GM19328 (cell line): ENCODE measurements around the gene STK24.
"Not testable (repeated sequence)": the region's sequence is repeated elsewhere in the genome, so short reads cannot be mapped to it uniquely, and the experiment has no call there.

Experiments
- ATAC-seq: cut with Tn5 transposase; IDR thresholded peaks from one replicate; pipeline ENCODE4 v1.9.1; 2021; ENCODE audit warnings: mild to moderate bottlenecking, moderate library complexity; ENCODE audit not compliant: unreplicated experiment

Gene STK24

DNA sequence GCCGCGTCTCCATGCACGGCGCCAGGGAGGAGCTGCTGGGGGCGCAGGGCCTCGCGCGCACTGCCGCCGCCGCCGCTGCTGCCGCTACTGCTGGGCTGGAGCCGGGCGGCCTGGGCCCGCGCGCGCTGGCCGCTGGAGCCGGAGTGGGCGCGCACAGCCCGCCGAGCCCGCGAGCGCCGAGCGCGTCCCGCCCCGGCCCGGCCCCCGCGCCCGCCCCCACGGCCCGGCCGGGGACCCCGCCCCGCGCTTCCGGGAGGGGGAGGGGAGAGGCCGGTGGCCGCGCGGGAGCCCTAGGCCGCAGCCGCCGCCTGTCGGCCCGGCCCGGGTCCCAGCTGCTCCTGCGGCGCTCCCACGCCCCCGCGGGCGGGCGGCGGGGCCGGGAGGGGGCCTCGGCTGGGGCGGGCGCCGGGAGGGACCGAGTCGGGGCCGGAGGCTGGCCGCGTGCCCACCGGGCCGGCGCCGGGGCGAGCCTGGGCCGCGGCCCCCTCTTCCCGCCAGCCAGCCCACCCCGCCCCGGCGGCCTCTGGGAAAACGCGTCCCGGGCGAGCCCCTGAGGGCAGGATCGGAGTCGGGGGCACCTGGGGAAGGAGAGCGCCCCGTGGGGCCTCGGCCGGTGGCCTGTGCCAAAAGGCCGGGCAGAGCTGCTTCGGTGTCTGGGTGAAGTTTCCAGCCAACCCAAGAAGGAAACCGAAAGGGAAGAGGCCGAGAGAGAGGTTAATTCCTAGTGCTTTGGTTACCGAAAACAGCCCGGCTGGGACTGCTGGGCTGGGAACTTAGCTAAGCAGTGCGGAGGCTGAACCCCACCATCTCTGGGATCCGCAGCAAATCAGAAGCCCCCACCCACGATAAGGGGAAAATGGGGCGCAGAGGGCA is at the start of gene STK24:
TSS of gene STK24 (minus strand) at position 145 of the 873 bp plus-strand sequence. CDS start 321 bp downstream, outside the sequence.
- ATAC-seq = peak; percentile 70

DNA sequence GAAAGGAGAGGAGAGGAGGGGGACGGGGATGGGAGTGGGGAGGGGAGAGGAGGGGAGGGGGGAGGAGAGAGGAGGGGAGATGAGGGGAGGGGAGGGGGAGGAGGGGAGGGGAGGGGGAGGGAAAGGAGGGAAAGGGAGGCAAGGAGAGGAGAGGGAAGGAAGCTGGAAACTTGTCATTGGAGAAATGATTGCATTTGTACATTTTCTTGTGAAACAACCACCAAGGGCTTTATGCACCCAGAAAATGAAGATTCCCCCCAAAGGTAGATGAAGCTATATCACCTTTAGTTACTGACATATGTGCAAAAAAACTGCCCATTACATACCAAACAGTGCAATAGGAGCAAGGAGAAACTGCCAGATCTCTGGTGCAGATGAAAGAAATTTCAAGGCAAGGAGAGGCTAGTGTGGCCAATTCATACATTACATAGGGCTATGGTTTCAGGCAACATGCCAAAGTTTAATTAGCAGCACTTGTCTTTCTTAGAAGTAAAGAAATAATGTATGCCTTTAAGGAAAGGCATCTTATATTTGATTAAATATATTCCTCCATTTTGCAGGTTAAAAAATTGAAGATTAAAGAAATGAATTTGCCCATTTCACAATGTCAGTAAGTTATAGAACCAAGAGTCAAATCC is 49.5 kb upstream of the STK24 start:
- ATAC-seq = no peak

DNA sequence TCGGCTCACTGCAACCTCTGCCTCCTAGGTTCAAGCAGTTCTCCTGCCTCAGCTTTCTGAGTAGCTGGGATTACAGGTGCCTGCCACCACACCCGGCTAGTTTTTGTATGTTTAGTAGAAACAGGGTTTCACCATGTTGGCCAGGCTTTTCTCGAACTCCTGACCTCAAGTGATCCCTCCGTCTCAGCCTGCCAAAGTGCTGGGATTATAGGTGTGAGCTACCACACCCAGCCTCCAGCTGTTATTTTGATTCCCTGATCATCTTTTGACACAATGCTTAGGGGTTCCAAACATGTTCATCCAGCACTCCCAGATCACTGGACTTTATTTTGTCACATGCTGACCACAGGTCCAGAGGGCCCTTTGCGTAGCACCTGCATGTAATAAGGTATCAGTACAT is 47.7 kb upstream of the STK24 start:
- not testable (repeated sequence) for ATAC-seq

DNA sequence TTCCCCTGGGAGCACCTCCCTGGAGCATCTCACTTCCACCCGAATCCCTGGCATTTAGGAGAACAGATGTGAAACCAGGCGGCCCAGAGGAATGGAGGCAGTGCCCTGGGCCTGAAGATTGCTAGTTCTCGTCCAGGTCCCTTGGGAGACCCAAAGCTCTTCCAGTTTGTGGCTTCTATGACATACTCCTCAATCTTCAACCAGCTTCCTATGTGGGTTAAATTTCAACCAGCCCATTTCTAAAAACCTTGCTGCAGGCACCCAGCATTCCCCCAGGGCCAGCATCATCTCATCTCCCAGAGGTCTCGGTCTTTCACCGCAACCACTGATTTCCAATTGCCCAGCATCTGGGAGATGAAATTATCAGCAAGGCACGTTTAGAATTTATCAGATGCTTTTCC is 46.0 kb upstream of the STK24 start:
- no peak for ATAC-seq

DNA sequence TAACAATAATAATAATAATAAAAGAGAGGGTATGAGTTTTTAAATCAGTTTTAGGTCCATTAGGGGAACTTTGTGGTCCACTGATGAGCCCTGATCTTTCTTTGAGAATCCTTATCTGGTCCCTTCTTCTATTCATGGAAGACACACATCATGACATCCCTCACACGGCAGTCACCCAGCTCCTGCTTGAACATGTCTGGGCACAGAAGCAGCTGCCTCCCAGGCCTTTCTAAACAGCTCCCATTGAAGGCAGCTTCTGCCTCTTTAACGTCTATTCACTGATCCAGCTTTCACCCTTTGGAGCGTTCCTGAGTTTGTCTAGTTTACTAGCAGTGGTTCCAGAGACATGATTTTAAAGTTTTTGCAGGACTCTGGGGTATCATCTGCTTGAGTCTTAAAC is 42.6 kb upstream of the STK24 start:
- no peak for ATAC-seq

DNA sequence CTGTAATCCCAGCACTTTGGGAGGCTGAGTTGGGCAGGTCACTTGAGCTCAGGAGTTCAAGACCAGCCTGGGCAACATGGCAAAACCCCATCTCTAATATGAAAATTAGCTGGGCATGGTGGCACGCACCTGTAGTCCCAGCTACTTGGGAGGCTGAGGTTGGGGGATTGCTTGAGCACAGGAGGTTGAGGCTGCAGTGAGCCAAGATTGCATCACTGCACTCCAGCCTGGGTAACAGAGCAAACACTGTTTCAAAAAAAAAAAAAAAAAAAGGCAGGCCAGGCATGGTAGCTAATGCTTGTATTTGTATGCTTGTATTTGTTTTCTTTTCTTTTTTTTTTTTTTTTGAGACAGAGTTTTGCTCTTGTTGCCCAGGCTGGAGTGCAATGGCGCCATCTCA is 38.7 kb upstream of the STK24 start:
- ATAC-seq = not testable (repeated sequence)

DNA sequence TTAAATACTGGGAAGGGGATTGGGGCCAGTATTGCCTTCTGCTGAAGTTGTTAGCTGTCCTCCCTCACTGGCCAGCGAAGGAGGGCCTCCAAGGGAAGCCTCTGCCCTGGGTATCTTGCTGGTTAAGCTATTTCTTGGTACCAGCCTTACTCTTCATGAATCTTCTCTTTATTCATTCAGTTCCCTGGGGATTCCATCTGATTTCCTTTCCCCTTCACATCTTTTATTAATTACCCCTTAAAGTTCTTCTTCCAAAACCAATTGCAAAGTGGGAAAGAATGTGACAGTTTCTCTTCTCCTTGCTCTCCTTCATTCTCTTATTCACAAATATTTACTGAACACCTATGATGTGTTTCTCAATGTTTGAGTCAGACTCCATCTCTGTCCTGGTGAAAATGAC is 36.7 kb upstream of the STK24 start:
- no peak for ATAC-seq

DNA sequence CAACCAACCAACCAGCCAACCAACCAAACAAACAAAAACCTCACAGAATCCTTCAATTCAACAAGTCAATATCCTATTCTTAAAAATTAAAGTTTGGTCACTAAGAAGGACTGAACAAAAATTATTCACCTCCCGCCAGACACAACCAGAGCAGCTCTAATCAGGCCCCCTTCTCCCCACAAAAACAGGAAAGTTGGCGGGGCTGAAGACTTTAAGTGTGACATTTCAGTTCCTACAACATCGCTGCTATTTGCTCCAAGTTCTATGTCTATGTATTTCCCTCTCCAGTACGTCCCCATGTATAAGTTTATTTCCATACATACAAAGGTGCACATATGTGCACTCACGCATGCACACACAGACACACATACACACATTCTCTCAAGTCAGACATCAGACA is 32.8 kb upstream of the STK24 start:
- no peak for ATAC-seq

DNA sequence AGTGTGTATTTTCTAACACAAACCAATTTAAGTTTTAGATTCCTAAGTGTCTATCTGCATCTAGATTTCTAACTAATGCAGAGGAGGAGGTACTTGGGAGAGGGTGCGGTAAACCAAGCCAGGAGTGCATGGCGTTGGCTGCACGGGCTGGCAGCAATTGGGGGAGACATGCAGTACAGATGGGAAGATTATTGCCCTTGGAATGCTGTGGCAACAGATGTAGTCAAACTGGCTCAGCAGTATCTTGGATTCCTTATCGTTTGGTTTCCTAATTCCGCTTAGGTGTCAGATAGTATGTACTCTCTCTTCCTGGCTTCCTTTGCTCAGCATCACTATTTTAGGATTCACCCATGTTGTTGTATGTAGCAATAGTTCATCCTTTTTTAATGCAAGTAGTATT is 29.4 kb upstream of the STK24 start:
- ATAC-seq = no peak

DNA sequence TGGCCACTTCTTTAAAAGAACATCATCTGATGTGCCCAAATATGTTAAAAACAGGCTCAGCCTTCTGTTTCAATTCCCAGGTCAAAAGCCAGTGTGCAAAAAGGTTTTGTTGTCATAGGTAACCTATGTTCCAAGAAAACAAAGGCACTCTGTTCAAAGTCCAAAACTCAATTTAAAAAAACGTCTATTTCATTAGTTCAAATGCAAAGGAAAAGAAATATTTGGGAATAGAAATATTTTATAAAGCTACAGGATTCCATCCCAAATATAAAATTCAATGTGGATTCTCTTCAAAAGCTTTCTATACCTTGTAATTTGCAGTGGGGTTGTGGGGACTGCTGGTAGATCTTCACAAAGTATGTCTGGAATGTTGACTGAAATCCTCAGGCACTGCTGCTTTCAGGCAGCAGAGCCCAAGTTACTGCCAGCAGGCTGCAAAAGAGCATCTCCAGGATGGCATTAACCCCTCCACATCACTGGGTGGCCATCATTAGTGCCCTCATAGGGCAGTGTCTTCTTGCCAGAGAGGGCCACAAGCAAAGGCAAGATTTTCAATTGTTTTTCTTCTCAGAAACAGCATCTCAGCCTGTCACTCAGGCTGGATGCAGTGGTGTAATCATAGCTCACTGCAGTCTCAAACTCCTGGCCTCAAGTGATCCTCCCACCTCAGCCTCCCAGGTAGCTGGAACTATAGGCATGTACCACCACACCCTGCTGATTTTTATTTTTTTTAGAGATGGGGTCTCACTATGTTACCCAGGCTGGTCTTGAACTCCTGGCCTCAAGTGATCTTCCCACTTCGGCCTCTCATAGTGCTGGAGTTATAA is 22.8 kb upstream of the STK24 start:
- ATAC-seq = no peak

DNA sequence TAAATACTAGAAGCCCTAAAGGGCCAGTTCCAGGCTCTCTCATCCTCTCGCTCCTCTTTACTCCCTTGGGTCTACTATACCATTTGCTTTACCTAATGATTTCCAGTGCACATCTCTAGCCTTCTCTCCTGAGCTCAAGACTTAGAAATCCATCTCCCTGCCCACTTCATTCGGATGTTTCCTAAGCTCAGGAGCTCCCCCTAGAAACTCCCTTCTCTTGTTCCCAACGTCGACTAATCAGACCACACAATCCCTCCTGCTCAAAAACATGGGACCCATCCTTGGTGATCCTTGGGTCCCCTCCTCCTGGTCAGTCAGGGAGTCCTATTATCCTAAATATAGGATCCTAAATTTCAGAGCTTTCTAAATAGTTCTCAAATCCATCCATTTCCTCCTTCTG is 21.1 kb upstream of the STK24 start:
- ATAC-seq = no peak

DNA sequence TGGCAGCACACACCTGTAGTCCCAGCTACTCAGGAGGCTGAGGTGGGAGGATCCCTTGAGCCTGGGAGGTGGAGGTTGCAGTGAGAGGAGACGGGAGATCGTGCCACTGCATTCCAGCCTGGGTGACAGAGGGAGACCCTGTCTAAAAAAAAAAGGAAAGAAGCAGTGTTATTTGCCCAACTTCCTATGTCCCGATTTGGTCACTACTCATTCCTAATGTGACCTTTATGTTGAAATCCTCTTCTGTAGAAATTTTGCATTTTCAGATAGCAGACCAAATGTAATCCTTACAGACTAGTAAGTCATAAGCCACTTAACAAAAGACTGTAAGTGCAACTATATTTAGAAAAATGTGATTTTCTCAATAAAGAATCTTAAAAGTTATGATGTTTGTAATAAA is 18.2 kb upstream of the STK24 start:
- ATAC-seq = no peak

DNA sequence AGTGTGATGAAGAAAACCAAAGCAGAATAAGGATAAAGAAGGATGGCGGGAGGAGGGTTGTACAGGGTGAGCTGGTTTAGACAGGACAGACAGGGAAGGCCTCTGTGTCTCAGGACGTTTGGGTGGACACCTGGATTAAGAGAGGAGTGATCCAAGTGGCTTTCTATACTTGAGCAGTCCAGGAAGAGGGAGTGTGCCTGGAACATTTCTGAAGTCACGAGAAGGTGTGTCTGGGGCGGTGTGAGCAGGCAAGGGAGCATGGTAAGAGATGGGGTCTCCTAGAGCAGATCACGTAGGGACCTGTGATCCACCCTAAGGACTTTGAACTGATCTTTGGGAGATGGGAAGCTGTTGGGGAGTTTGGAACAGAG is 15.4 kb upstream of the STK24 start:
- ATAC-seq = no peak

DNA sequence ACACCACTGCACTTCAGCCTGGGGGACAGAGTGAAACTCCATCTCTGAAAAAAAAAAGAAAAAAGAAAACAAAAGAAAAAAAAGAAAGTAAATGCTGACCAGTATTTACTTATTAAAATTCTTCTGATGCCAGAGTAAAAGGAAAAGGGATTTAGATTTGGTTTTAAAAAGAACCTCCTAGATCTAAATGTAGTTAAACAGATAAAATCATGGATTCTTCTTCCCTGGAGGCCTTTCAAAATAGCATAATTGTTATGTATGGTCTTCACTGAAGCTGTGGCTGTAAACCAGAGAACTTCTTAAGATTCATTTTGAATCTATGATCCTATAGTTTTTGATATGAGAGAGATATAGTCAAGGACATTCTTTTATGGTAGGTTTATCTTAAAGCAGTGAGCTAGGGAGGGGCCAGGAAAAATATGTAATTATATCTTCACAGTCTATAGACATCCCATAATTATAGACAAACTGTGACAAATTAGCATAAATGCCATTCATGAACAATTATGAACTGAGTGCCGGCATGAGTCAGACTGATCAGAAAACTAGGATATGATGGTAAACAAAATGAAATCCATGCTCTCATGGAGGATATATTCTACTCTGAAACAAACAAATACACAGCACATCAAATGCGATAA is 14.9 kb upstream of the STK24 start:
- ATAC-seq = no peak

DNA sequence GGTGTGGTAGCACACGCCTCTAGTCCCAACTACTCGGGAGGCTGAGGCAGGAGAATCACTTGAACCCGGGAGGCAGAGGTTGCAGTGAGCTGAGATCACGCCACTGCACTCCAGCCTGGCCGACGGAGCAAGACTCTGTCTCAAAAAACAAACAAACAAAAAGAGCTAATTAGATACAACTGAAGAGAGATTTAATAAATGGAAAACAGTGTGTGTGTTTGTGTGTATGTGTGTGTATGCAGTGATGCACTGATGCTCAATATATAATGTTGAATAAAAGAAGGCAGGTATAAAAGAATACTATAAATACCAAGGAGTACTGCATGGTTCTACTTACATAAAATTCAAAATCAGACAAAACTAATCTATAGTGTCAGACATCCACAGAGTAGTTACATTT is 13.6 kb upstream of the STK24 start:
- not testable (repeated sequence) for ATAC-seq

DNA sequence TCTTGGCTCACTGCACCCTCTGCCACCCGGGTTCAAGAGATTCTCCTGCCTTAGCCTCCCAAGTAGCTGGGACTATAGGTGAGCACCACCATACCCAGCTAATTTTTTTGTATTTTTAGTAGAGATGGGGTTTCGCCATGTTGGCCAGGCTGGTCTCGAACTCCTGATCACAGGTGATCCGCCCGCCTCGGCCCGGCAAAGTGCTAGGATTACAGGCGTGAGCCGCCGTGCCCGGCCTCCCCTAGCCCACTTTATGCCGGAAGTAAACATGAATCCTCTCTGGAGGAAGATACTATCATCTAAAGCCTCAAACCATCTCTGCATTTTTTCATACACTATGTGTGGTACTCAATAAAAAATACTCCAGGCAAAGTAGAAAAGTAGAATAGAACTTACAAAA is 12.6 kb upstream of the STK24 start:
- ATAC-seq = not testable (repeated sequence)

DNA sequence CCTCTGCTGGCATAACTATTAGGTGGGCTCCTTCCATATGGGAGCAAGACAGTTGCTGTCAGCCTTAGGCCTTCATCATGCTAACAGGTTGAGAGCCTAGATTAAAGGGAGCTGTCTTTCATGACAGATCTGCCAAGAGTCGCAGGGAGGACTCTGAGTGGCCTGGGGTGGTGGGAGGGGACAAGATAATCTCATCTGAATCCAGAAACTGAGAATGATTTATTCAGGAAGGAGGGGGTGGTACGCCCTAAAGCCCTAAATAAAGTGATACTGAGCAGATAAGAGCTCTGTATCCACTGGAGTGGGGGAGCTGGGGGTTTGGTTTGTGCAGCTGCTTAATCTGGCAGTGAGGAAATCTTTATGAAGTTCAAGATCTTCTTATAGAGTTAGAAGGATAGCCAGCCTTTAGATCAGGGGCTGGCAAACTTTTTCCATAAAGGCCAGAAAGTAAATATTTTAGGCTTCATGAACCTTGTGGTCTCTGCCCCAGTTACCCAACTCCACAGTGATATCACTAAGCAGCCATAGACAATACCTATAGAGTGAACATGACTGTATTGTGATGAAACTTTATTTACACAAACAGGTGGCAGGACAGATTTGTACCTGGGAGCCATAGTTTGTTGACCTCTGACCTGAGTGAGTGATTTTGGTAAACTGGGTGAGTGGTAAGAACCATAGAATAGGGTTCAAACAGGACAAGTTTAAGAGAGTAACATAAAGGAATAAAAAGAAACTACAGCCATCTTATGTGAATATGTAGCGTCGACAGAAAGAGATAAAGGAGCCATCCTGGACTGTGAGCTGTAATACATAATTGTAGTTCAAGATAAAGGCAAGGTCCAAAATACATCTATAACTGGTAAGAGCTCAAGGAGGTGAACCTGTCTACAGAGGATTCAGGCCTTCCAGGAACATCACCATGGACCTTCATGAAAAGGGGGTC is 9.8 kb upstream of the STK24 start:
- ATAC-seq = no peak

DNA sequence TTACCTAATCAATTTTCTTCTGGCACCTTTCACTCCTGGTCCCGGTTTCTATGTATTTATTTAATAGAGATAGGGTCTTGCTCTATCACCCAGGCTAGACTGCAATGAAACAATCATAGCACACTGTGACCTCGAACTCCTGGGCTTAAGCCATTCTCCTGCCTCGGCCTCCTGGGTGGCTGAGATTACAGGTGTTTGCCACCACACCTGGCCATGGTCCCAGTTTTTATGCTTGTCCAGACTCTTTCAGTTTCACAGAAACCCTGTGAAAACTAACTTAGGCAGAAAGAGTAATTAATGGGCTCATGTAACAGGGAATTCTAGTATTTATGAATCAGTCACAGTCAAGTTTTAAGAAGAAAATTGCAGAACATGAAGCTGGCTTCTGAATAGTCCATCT is 9.0 kb upstream of the STK24 start:
- no peak for ATAC-seq

DNA sequence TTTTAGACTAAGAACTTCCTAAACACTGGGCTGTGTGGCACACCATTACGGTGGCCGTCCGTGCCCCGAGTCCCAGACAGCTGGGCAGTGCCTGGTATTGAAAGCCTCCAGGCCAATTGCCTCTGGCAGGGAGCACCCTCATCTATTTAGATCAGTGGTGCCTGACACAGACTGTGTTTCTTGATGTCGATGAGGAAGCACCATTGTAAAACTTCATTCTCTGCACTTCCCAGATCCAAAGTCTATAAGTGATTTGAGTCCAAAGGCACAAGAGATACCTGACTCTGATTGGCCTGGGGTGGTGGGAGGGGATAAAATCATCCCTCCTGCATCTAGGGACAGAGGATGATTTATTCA is 8.5 kb upstream of the STK24 start:
- ATAC-seq = no peak
